MM.1S (cell line): ENCODE data around the gene WIPF3.

ENCODE experiments used
- DNase-seq: peaks from one replicate; pipeline ENCODE4 v3.0.0-alpha.2; 2015
- H2AFZ ChIP-seq: fragments of 300-600 bp; sonication (generic); 2 replicates; pipeline ENCODE4 v1.6.0; 2016; ENCODE audit warnings: antibody characterized with exemption, low read length
- H3F3A ChIP-seq: fragments of 300-600 bp; sonication (generic); 2 replicates; pipeline ENCODE4 v1.6.1; 2016; ENCODE audit warnings: mild to moderate bottlenecking, antibody characterized with exemption, low read length, moderate library complexity, mixed read lengths; ENCODE audit not compliant: insufficient read depth
- H3K27ac ChIP-seq: fragments of 300-600 bp; sonication (generic); 2 replicates; pipeline ENCODE4 v1.5.1; 2016; ENCODE audit warnings: mild to moderate bottlenecking, low read length
- H3K27me3 ChIP-seq: fragments of 300-600 bp; sonication (generic); replicated peaks from 2 replicates; pipeline ENCODE4 v1.6.0; 2016; ENCODE audit warnings: low read length; ENCODE audit not compliant: insufficient read depth
- H3K36me3 ChIP-seq: fragments of 300-600 bp; sonication (generic); replicated peaks from 2 replicates; pipeline ENCODE4 v1.6.1; 2016; ENCODE audit warnings: mild to moderate bottlenecking, low read length, mixed read lengths; ENCODE audit not compliant: insufficient read depth
- H3K4me1 ChIP-seq: fragments of 300-600 bp; sonication (generic); 2 replicates; pipeline ENCODE4 v1.6.1; 2016; ENCODE audit warnings: low read length, mixed read lengths
- H3K4me2 ChIP-seq: fragments of 300-600 bp; sonication (generic); 2 replicates; pipeline ENCODE4 v1.6.0; 2016; ENCODE audit warnings: low read depth, low read length
- H3K4me3 ChIP-seq: fragments of 300-600 bp; sonication (generic); 2 replicates; pipeline ENCODE4 v1.5.1; 2016; ENCODE audit warnings: low read length, mixed read lengths
- H3K79me2 ChIP-seq: fragments of 300-600 bp; sonication (generic); 2 replicates; pipeline ENCODE4 v1.6.1; 2016; ENCODE audit warnings: mixed run types, low read length, mixed read lengths
- H3K9ac ChIP-seq: fragments of 300-600 bp; sonication (generic); 2 replicates; pipeline ENCODE4 v1.6.1; 2016; ENCODE audit warnings: low read length, mixed read lengths
- H3K9me2 ChIP-seq: fragments of 300-600 bp; sonication (generic); replicated peaks from 2 replicates; pipeline ENCODE4 v1.6.1; 2016; ENCODE audit warnings: mild to moderate bottlenecking, low read length, mixed read lengths; ENCODE audit not compliant: insufficient read depth
- H3K9me3 ChIP-seq: fragments of 300-600 bp; sonication (generic); replicated peaks from 2 replicates; pipeline ENCODE4 v1.6.1; 2016; ENCODE audit warnings: mild to moderate bottlenecking, low read length, mixed read lengths; ENCODE audit not compliant: insufficient read depth
- H4K20me1 ChIP-seq: fragments of 300-600 bp; sonication (generic); 2 replicates; pipeline ENCODE4 v1.6.1; 2016; ENCODE audit warnings: mild to moderate bottlenecking, low read length, moderate library complexity, mixed read lengths; ENCODE audit not compliant: insufficient read depth
- CTCF ChIP-seq: fragments of 300-600 bp; sonication (generic); IDR thresholded peaks from 2 replicates; pipeline ENCODE4 v1.5.1; 2016; ENCODE audit warnings: antibody characterized with exemption, low read length, mixed read lengths
- EZH2 ChIP-seq: fragments of 300-600 bp; sonication (generic); optimal IDR thresholded peaks from 2 replicates; pipeline ENCODE3; 2017; ENCODE audit warnings: low read depth, mild to moderate bottlenecking, antibody characterized with exemption, low read length, mixed read lengths
- EZH2phosphoT487 ChIP-seq: fragments of 300-600 bp; sonication (generic); IDR thresholded peaks from 2 replicates; pipeline ENCODE4 v1.6.1; 2018; ENCODE audit warnings: antibody characterized with exemption, low read length

WIPF3 gene

DNA sequence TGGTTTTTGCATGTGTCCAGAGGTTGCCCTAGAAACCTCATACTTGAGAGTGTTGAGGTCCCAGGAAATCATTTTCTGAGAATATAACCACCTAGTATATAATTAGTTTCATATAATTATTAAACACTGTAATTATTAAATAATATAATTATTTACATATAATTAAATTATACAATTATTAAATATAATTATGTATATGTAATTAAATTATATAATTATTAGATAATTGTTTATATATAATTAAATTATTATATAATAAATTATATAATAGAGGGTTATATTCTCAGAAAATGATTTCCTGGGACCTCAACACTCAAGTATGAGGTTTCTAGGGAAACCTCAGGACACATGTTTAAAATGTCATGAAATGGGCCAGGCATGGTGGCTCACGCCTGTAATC is 155.7 kb downstream of the WIPF3 start:
- no peak overlapping the region for H2AFZ ChIP-seq
- H3F3A ChIP-seq = no peaks in the 10 kb centered on the region
- H3K27me3 ChIP-seq = no peaks in the 10 kb centered on the region
- H4K20me1 ChIP-seq = no peaks in the 10 kb centered on the region
- H3K4me3 ChIP-seq = no peak overlapping the region
- H3K4me2 ChIP-seq = no peak overlapping the region
- H3K9me2 ChIP-seq = no peaks in the 10 kb centered on the region
- no peak for DNase-seq
- TF ChIP-seq EZH2 = no peak
- no peak for TF ChIP-seq CTCF
- TF ChIP-seq EZH2phosphoT487 = no peak
- no peaks in the 10 kb centered on the region for H3K36me3 ChIP-seq
- no peak overlapping the region for H3K9ac ChIP-seq
- no peaks in the 10 kb centered on the region for H3K9me3 ChIP-seq
- no peak overlapping the region for H3K27ac ChIP-seq
- H3K79me2 ChIP-seq = no peaks in the 10 kb centered on the region
- H3K4me1 ChIP-seq = no peaks in the 10 kb centered on the region

- TF ChIP-seq EZH2 = no peak
- no peak for TF ChIP-seq EZH2phosphoT487
- no peak for TF ChIP-seq CTCF
These were observed 158.7 kb downstream of the WIPF3 start for GRCh38 chr7:29965030-29965429.

More at GRCh38 chr7:29965030-29965429, 158.7 kb downstream of the WIPF3 start:
- Histone ChIP-seq H3K9me3 (no peaks in the 10 kb centered on the region), H3K27me3 (no peaks in the 10 kb centered on the region), H3F3A (no peaks in the 10 kb centered on the region), H3K36me3 (no peaks in the 10 kb centered on the region), H2AFZ (no peak overlapping the region), H3K4me2 (no peak overlapping the region), H3K9me2 (no peaks in the 10 kb centered on the region), H4K20me1 (no peaks in the 10 kb centered on the region), H3K9ac (no peak overlapping the region), H3K27ac (no peak overlapping the region), H3K4me1 (no peaks in the 10 kb centered on the region), H3K79me2 (no peaks in the 10 kb centered on the region), H3K4me3 (no peak overlapping the region)
- DNase-seq = no peak
